Epidermal melanocyte (primary cell): Measurements from ENCODE around the gene GNB1L.

Experiments used
- DNase-seq: peaks from one replicate; pipeline ENCODE4 v3.0.0; 2011; ENCODE audit warnings: low spot score; ENCODE audit not compliant: insufficient read length

GNB1L gene

DNA sequence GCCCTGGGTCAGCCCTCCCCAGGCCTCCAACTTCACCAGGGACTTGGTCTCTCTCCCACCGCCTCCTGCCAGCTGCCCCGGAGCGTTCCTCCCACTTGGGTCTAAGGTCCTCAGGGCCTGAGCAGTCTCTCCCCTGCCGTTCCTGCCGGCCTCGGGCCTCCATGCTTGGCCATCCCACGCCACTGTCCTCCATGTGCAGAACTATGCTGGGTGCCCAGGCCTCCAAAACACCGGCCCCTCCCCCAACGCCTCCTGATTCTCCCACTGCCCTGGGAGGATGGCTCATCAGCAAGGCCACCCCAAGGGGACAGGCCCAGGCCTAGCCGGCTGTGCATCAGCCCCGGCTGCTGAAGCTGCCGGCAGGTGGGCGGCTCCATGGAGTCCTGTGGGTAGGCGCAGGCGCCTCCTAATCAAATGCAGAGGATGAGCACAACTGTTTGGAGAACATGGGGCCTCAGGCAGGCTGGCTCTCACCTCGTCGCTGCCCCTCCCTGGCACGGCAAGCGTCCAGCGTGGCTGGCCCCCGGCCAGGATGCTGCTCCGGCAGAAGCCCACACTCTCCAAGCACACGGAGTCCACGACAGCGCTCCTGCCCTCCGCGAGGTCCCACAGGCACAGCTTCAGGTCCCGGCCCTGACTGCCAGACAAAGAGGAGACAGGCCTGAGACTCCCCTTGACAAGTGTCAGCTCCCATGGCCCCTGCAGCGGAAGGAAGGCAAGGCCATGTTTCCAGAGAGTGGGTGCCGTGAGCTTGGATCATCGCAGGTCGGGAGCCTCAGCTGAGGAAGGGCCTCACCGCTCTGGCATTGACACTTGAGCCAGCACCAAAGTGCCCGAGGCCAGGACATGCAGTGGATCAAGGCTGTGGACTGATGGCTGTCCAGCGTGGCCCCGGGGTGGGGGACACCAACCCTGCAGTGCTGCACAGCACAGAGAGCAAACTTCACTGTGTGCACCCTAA is 42.6 kb downstream of the GNB1L start:
- DNase-seq: no peak

DNA sequence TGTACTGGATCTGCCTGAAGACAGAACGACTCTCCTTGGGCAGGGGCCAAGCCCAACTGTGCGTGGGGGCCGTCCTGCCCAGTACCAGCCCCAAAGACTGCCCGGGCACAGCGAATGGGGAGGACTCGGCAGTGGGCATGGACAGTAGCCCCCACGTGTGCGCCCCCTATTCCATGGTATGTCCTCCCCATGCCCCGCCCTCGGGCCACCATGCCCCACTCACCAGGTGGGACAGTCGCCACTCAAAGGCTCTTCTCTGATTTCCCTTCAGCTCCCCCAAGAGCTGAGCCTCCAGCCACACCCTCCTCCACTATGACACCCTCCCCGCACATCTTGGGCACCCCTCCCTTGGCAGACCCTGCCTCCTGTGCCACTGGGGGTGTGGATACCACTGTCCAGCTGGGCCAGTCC is 43.5 kb downstream of the GNB1L start:
- no peak for DNase-seq

- DNase-seq: no peak
These were observed 44.1 kb downstream of the GNB1L start for GRCh38 chr22:19810381-19811201.

GRCh38 chr22:19809741-19810140 is 44.9 kb downstream of the GNB1L start:
- DNase-seq: no peak

DNA sequence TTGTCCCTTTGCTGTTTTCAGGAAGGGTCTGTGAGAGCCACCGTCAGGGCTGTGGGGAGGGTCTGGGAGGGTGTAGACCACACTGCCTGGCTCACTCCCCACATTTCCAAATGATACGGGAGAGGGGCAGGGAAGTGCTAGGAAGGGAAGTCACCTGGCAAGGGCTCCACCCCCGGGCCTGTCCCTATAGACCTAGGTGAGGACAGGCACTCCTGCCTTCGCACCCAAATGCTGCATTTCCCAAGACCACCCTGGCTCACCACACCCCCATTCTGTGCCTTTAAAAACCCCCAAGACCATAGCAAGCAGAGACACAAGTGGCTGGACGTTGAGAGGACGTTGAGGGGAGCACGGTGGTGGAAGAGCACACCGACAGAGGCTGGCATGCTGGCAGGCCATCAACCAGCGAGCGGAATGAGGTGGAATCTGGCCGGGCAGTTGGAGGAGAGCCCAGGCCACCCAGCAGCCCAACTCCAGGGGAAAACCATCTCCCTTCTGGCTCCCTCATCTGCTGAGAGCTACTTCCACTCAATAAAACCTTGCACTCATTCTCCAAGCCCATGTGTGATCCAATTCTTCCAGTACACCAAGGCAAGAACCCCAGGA is 45.7 kb downstream of the GNB1L start:
- DNase-seq: no peak

- DNase-seq: no peak
These were observed 46.5 kb downstream of the GNB1L start for GRCh38 chr22:19807914-19808872.

DNA sequence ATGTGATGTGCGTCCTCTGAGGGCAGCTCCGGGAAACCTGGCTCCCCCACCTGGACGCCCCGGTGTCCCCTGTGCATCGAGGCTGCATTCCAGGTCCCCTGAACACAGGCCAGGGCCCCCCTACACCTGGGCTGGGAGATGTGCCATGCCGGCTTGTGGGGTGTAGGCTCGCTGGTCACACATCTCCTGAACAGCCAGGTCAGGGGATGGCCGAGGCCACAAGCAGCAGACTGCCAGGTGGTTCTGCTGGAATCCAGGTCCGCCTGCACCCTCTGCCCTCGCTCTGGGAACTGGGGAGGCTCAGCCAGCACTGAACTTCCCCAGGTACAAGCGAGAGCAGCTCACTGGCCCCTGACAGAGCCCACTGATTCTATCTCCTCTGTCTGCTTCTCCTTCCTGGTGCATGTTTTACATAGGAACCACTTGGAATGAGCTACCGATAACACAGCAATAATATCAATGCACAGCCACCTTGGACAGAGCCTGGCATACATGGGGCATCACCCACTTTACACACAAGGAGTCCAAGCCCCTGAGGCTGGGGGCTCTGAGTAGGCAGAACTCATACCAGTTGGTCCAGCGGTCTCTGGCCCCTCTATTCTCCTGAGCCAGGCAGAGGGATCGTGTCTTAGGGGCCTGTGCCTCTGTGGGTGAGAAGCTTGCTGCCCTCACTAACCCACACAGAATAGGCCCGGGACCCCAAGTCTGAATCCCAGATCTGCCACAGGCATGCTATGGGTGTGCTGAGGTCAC is 47.3 kb downstream of the GNB1L start:
- no peak for DNase-seq

- no peak for DNase-seq
These were observed 48.2 kb downstream of the GNB1L start for GRCh38 chr22:19806213-19807160.

DNA sequence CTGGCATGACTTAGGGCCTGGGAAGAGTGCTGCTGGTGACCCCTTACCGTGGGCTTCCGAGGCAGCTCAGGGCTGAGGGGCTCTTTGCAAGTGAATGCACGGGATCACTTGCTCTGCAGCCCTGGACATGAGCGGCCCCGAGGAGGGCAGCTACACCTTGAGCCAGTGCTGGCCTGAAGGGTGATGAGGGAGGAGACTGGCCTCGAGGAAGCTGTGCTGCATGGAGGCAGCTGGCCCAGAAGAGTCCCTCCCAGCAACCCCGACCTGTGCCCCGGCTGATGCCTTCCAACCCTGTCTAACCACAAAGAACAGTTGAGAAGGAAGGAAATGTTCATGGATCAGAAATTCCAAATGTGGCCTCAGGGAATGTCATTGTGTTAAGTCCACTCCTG is 48.9 kb downstream of the GNB1L start:
- no peak for DNase-seq

DNA sequence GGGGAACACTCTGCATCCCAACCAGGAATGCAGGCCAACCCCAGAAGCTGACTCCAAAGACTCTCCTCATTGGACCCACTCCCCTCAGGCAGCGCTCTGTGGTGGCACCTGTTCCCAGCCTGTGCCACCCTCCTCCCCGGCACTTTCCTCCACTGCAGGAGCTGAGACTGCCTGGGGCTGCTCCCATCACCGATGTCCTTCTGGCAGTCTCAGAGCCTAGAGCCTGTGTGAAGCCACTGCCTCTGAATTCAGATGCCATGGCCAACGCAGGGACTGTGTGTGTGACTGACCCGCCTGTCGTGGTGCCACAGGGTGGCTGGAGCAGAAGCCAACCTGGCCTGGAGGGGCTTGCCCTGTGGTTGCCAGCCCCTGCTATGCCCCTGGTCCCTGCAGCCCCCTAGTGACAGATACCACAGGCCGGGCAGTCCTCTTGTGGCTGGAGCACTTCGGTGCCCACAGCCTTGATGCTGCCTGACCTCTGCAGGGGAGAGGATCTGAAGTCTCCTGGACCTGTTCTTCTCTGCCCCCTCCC is 50.9 kb downstream of the GNB1L start:
- no peak for DNase-seq

- no peak for DNase-seq
These were observed 51.6 kb downstream of the GNB1L start for GRCh38 chr22:19802894-19803735.

- no peak for DNase-seq
These were observed 52.4 kb downstream of the GNB1L start for GRCh38 chr22:19802001-19802893.

GRCh38 chr22:19801340-19802000 is 53.2 kb downstream of the GNB1L start:
- DNase-seq: no peak

- no peak for DNase-seq
These were observed 53.9 kb downstream of the GNB1L start for GRCh38 chr22:19800761-19801244.

GRCh38 chr22:19800306-19800705 is 54.4 kb downstream of the GNB1L start:
- DNase-seq: no peak
